ENCODE data around the gene IL16.
A peak's percentile ranks its signal among the peaks of the same experiment; 100 is the strongest.

IL16 gene

GRCh38 chr15:81321667-81322066 lies 125.0 kb downstream of the IL16 start:
- no peak overlapping the region for H3K27ac ChIP-seq
- no peak for TF ChIP-seq CTCF (conservative IDR thresholded peaks at IDR 0.05)

GRCh38 chr15:81322676-81323253 lies 126.1 kb downstream of the IL16 start:
- TF ChIP-seq CTCF (conservative IDR thresholded peaks at IDR 0.05), result no peak
- H3K27ac ChIP-seq, result no peak overlapping the region

- peak overlapping the region; percentile 78 for H3K27ac ChIP-seq
- TF ChIP-seq CTCF (conservative IDR thresholded peaks at IDR 0.05), result no peak
Observed at GRCh38 chr15:81323559-81323943, 126.9 kb downstream of the IL16 start.

- H3K27ac ChIP-seq, result peak within 1 kb of the TSS; percentile 78
- TF ChIP-seq CTCF (conservative IDR thresholded peaks at IDR 0.05), result no peak
Observed at GRCh38 chr15:81323944-81324881, 127.5 kb downstream of the IL16 start, which contains the start of gene STARD5. Gene STARD5 (minus strand): TSS chr15:81324141. CDS start chr15:81324099, 42 bp downstream.

- TF ChIP-seq CTCF (conservative IDR thresholded peaks at IDR 0.05), result no peak
- no peak overlapping the region for H3K27ac ChIP-seq
Observed at GRCh38 chr15:81326466-81327212, 130.0 kb downstream of the IL16 start.

GRCh38 chr15:81327516-81327915 lies 130.8 kb downstream of the IL16 start:
- H3K27ac ChIP-seq, result no peak overlapping the region
- no peak for TF ChIP-seq CTCF (conservative IDR thresholded peaks at IDR 0.05)

GRCh38 chr15:81329446-81329845 lies 132.8 kb downstream of the IL16 start:
- no peak overlapping the region for H3K27ac ChIP-seq
- TF ChIP-seq CTCF (conservative IDR thresholded peaks at IDR 0.05), result no peak

Measured in VCaP (cell line).